Glutamatergic neuron (in vitro differentiated cells): Measurements from ENCODE around the gene NCOR2. TPM values are rescaled to one million over a fixed set of nuclear protein-coding genes. Genes with fewer than 3 reads are reported as not detected.

ENCODE experiments used
- DNase-seq: peaks from one replicate; pipeline ENCODE4 v3.0.0; 2022
- H3K27ac Mint-ChIP-seq: one replicate; pipeline ENCODE4 v1.8.0; 2020; ENCODE audit warnings: mild to moderate bottlenecking, mixed read lengths, inconsistent platforms; ENCODE audit not compliant: unreplicated experiment
- H3K27me3 Mint-ChIP-seq: one replicate; pipeline ENCODE4 v1.8.0; 2020; ENCODE audit warnings: mild to moderate bottlenecking, moderate library complexity, mixed read lengths, inconsistent platforms; ENCODE audit not compliant: unreplicated experiment
- H3K36me3 Mint-ChIP-seq: one replicate; pipeline ENCODE4 v1.8.0; 2020; ENCODE audit warnings: mild to moderate bottlenecking, mixed read lengths, inconsistent platforms; ENCODE audit not compliant: unreplicated experiment
- H3K4me1 Mint-ChIP-seq: one replicate; pipeline ENCODE4 v1.8.0; 2020; ENCODE audit warnings: mild to moderate bottlenecking, low read depth, mixed read lengths, inconsistent platforms; ENCODE audit not compliant: unreplicated experiment
- H3K4me3 Mint-ChIP-seq: one replicate; pipeline ENCODE4 v1.8.0; 2020; ENCODE audit warnings: mild to moderate bottlenecking, mixed read lengths, inconsistent platforms; ENCODE audit not compliant: unreplicated experiment
- H3K9me3 Mint-ChIP-seq: one replicate; pipeline ENCODE4 v1.8.0; 2020; ENCODE audit warnings: mild to moderate bottlenecking, moderate library complexity, mixed read lengths, inconsistent platforms; ENCODE audit not compliant: unreplicated experiment
- CTCF ChIP-seq: fragments of 200-600 bp; sonication (generic); IDR thresholded peaks from one replicate; pipeline ENCODE4 v1.5.0; 2021; ENCODE audit not compliant: partially characterized antibody, unreplicated experiment
- total RNA-seq: library from RNA; stranded (reverse); fragmentation: NEBNext Ultra II Directional; extraction: Animal tissue kit (Norgen Biotek cat#: 25700); gene quantifications from one replicate; pipeline ENCODE4 v1.2.1, GENCODE V29; 2021; ENCODE audit not compliant: unreplicated experiment

The NCOR2 gene
- total RNA-seq, 1 donor from 2014 or later: 360 TPM

GRCh38 chr12:124569375-124570148, 2.1 kb upstream of the NCOR2 start:
- Mint-ChIP-seq H3K27me3 (peaks cover 9% of the 10 kb centered on the region), H3K4me1 (peaks cover 9% of the 10 kb centered on the region), H3K36me3 (no peaks in the 10 kb centered on the region), H3K4me3 (no peak overlapping the region), H3K27ac (no peak overlapping the region), H3K9me3 (peaks cover 12% of the 10 kb centered on the region)
- TF ChIP-seq CTCF: no peak
- no peak for DNase-seq

GRCh38 chr12:124568431-124569374, 1.3 kb upstream of the NCOR2 start:
- peak overlapping the region; percentile 94 for H3K27ac Mint-ChIP-seq
- H3K36me3 Mint-ChIP-seq: no peaks in the 10 kb centered on the region
- TF ChIP-seq CTCF: no peak
- H3K27me3 Mint-ChIP-seq: peaks cover 9% of the 10 kb centered on the region
- peaks cover 12% of the 10 kb centered on the region for H3K4me1 Mint-ChIP-seq
- H3K4me3 Mint-ChIP-seq: peak overlapping the region; percentile 58
- DNase-seq: peak; percentile 79
- peaks cover 11% of the 10 kb centered on the region for H3K9me3 Mint-ChIP-seq

- H3K36me3 Mint-ChIP-seq: no peaks in the 10 kb centered on the region
These were observed 411 bp upstream of the NCOR2 start for GRCh38 chr12:124567673-124568373.

GRCh38 chr12:124566161-124566996, 1.0 kb downstream of the NCOR2 start:
- peak; percentile 36 for TF ChIP-seq CTCF
- Mint-ChIP-seq H3K4me3 (peak overlapping the region; percentile 89), H3K4me1 (peaks cover 17% of the 10 kb centered on the region), H3K27ac (peak overlapping the region; percentile 85), H3K9me3 (peaks cover 11% of the 10 kb centered on the region), H3K27me3 (peaks cover 9% of the 10 kb centered on the region), H3K36me3 (no peaks in the 10 kb centered on the region)
- peak; percentile 79 for DNase-seq

More at GRCh38 chr12:124567673-124568373, 411 bp upstream of the NCOR2 start:
- peak overlapping the region; percentile 84 for H3K4me3 Mint-ChIP-seq
- H3K27me3 Mint-ChIP-seq: peaks cover 9% of the 10 kb centered on the region
- H3K4me1 Mint-ChIP-seq: peaks cover 14% of the 10 kb centered on the region
- H3K9me3 Mint-ChIP-seq: peaks cover 11% of the 10 kb centered on the region
- DNase-seq: peak; percentile 78
- peak overlapping the region; percentile 94 for H3K27ac Mint-ChIP-seq
- no peak for TF ChIP-seq CTCF
